Measurements from ENCODE around the gene SVOP.
"Not testable (repeated sequence)": the region's sequence is repeated elsewhere in the genome, so short reads cannot be mapped to it uniquely, and the experiment has no call there.

The SVOP gene

GRCh38 chr12:109014984-109015765 is 5.7 kb downstream of the SVOP start:
- Mint-ChIP-seq H3K27me3 (peaks cover 17% of the 10 kb centered on the region), H3K27ac (no peak overlapping the region)
- no peak for ATAC-seq (ENCODE audit: low read depth)

GRCh38 chr12:109010259-109010658 is 10.6 kb downstream of the SVOP start:
- no peak for DNase-seq (ENCODE audit: low spot score in 2 of 2)
- Mint-ChIP-seq H3K27me3 (peaks cover 18% of the 10 kb centered on the region), H3K4me3 (no peak overlapping the region), H3K4me1 (no peaks in the 10 kb centered on the region), H3K36me3 (no peaks in the 10 kb centered on the region), H3K9me3 (no peaks in the 10 kb centered on the region), H3K27ac (no peak overlapping the region)
- ATAC-seq (ENCODE audit: low read depth), result no peak

More at GRCh38 chr12:109014984-109015765, 5.7 kb downstream of the SVOP start:
- Mint-ChIP-seq H3K4me1 (no peaks in the 10 kb centered on the region), H3K36me3 (no peaks in the 10 kb centered on the region), H3K9me3 (no peaks in the 10 kb centered on the region), H3K4me3 (no peak overlapping the region)
- no peak for DNase-seq (ENCODE audit: low spot score in 2 of 2)

- Mint-ChIP-seq H3K27ac (no peak overlapping the region), H3K27me3 (peaks cover 16% of the 10 kb centered on the region), H3K9me3 (no peaks in the 10 kb centered on the region), H3K4me1 (no peaks in the 10 kb centered on the region), H3K36me3 (no peaks in the 10 kb centered on the region), H3K4me3 (no peak overlapping the region)
- DNase-seq (ENCODE audit: low spot score in 2 of 2), result no peak
- ATAC-seq (ENCODE audit: low read depth), result no peak
Measured at GRCh38 chr12:109009766-109010165, 11.1 kb downstream of the SVOP start.

GRCh38 chr12:109004017-109004416 is 16.9 kb downstream of the SVOP start:
- no peaks in the 10 kb centered on the region for H3K9me3 Mint-ChIP-seq
- no peaks in the 10 kb centered on the region for H3K36me3 Mint-ChIP-seq
- ATAC-seq (ENCODE audit: low read depth), result no peak
- H3K27ac Mint-ChIP-seq, result no peak overlapping the region
- no peaks in the 10 kb centered on the region for H3K4me1 Mint-ChIP-seq
- no peak for DNase-seq (ENCODE audit: low spot score in 2 of 2)
- H3K27me3 Mint-ChIP-seq, result peaks cover 6% of the 10 kb centered on the region
- H3K4me3 Mint-ChIP-seq, result no peak overlapping the region

GRCh38 chr12:108996320-108996719 is 24.5 kb downstream of the SVOP start:
- peaks cover 11% of the 10 kb centered on the region for H3K27me3 Mint-ChIP-seq
- peaks cover 3% of the 10 kb centered on the region for H3K9me3 Mint-ChIP-seq
- H3K36me3 Mint-ChIP-seq, result peaks cover 1% of the 10 kb centered on the region
- H3K27ac Mint-ChIP-seq, result no peak overlapping the region
- DNase-seq (ENCODE audit: low spot score in 2 of 2), result no peak
- no peak overlapping the region for H3K4me3 Mint-ChIP-seq
- no peak for ATAC-seq (ENCODE audit: low read depth)
- no peaks in the 10 kb centered on the region for H3K4me1 Mint-ChIP-seq

GRCh38 chr12:108995370-108995992 is 25.4 kb downstream of the SVOP start:
- Mint-ChIP-seq H3K4me3 (no peak overlapping the region), H3K4me1 (no peaks in the 10 kb centered on the region), H3K27me3 (peaks cover 11% of the 10 kb centered on the region), H3K36me3 (peaks cover 1% of the 10 kb centered on the region), H3K9me3 (peaks cover 3% of the 10 kb centered on the region), H3K27ac (no peak overlapping the region)
- no peak for DNase-seq (ENCODE audit: low spot score in 2 of 2)
- no peak for ATAC-seq (ENCODE audit: low read depth)

GRCh38 chr12:108990103-108990502 is 30.8 kb downstream of the SVOP start:
- not testable (repeated sequence) for H3K27ac Mint-ChIP-seq

GRCh38 chr12:108989376-108989775 is 31.5 kb downstream of the SVOP start:
- Mint-ChIP-seq H3K27ac (no peak overlapping the region), H3K4me1 (no peaks in the 10 kb centered on the region), H3K36me3 (no peaks in the 10 kb centered on the region), H3K27me3 (peaks cover 9% of the 10 kb centered on the region), H3K4me3 (no peak overlapping the region), H3K9me3 (no peaks in the 10 kb centered on the region)
- DNase-seq (ENCODE audit: low spot score in 2 of 2) (no peak), ATAC-seq (ENCODE audit: low read depth) (no peak)

More at GRCh38 chr12:108990103-108990502, 30.8 kb downstream of the SVOP start:
- not testable (repeated sequence) for DNase-seq (ENCODE audit: low spot score in 2 of 2); H3K27me3 Mint-ChIP-seq; H3K4me1 Mint-ChIP-seq; ATAC-seq (ENCODE audit: low read depth); H3K4me3 Mint-ChIP-seq; H3K9me3 Mint-ChIP-seq; H3K36me3 Mint-ChIP-seq

GRCh38 chr12:108985750-108986149 is 35.1 kb downstream of the SVOP start:
- ATAC-seq (ENCODE audit: low read depth), result no peak
- DNase-seq (ENCODE audit: low spot score in 2 of 2), result no peak

GRCh38 chr12:108983227-108983626 is 37.6 kb downstream of the SVOP start:
- no peaks in the 10 kb centered on the region for H3K9me3 Mint-ChIP-seq
- H3K27ac Mint-ChIP-seq, result no peak overlapping the region
- ATAC-seq (ENCODE audit: low read depth), result no peak
- no peak overlapping the region for H3K4me3 Mint-ChIP-seq
- no peak for DNase-seq (ENCODE audit: low spot score in 2 of 2)
- no peaks in the 10 kb centered on the region for H3K4me1 Mint-ChIP-seq
- H3K36me3 Mint-ChIP-seq, result no peaks in the 10 kb centered on the region
- H3K27me3 Mint-ChIP-seq, result no peaks in the 10 kb centered on the region

More at GRCh38 chr12:108985750-108986149, 35.1 kb downstream of the SVOP start:
- Mint-ChIP-seq H3K27me3 (peaks cover 3% of the 10 kb centered on the region), H3K36me3 (no peaks in the 10 kb centered on the region), H3K27ac (no peak overlapping the region), H3K9me3 (no peaks in the 10 kb centered on the region), H3K4me3 (no peak overlapping the region), H3K4me1 (no peaks in the 10 kb centered on the region)

- no peak overlapping the region for H3K4me3 Mint-ChIP-seq
- no peak for ATAC-seq (ENCODE audit: low read depth)
- no peaks in the 10 kb centered on the region for H3K4me1 Mint-ChIP-seq
- DNase-seq (ENCODE audit: low spot score in 2 of 2), result no peak
- H3K27me3 Mint-ChIP-seq, result no peaks in the 10 kb centered on the region
- no peaks in the 10 kb centered on the region for H3K36me3 Mint-ChIP-seq
- no peak overlapping the region for H3K27ac Mint-ChIP-seq
- H3K9me3 Mint-ChIP-seq, result no peaks in the 10 kb centered on the region
Measured at GRCh38 chr12:108982621-108983219, 38.1 kb downstream of the SVOP start.

GRCh38 chr12:108981835-108982234 is 39.0 kb downstream of the SVOP start:
- no peaks in the 10 kb centered on the region for H3K36me3 Mint-ChIP-seq
- H3K4me1 Mint-ChIP-seq, result no peaks in the 10 kb centered on the region
- no peak overlapping the region for H3K4me3 Mint-ChIP-seq
- no peaks in the 10 kb centered on the region for H3K9me3 Mint-ChIP-seq
- no peak for DNase-seq (ENCODE audit: low spot score in 2 of 2)
- no peak overlapping the region for H3K27ac Mint-ChIP-seq
- ATAC-seq (ENCODE audit: low read depth), result no peak
- H3K27me3 Mint-ChIP-seq, result no peaks in the 10 kb centered on the region

GRCh38 chr12:108980831-108981618 is 39.8 kb downstream of the SVOP start:
- Mint-ChIP-seq H3K27ac (no peak overlapping the region), H3K4me1 (no peaks in the 10 kb centered on the region), H3K9me3 (no peaks in the 10 kb centered on the region), H3K4me3 (no peak overlapping the region), H3K36me3 (no peaks in the 10 kb centered on the region), H3K27me3 (no peaks in the 10 kb centered on the region)
- ATAC-seq (ENCODE audit: low read depth), result no peak
- DNase-seq (ENCODE audit: low spot score in 2 of 2), result no peak

- H3K9me3 Mint-ChIP-seq, result no peaks in the 10 kb centered on the region
- H3K4me1 Mint-ChIP-seq, result peaks cover under 1% of the 10 kb centered on the region
- H3K36me3 Mint-ChIP-seq, result no peaks in the 10 kb centered on the region
- DNase-seq (ENCODE audit: low spot score in 2 of 2) (no peak), ATAC-seq (ENCODE audit: low read depth) (no peak)
- H3K27me3 Mint-ChIP-seq, result peaks cover 2% of the 10 kb centered on the region
- no peak overlapping the region for H3K4me3 Mint-ChIP-seq
- H3K27ac Mint-ChIP-seq, result no peak overlapping the region
Measured at GRCh38 chr12:108977360-108977759, 43.5 kb downstream of the SVOP start.

Data from memory B cell (primary cell).